Upper lobe of left lung (tissue), 4 donors: ENCODE data around the gene FUT4.

ENCODE experiments used
- EP300 ChIP-seq, 4 donors: sonication (generic); formaldehyde crosslinking; IDR thresholded peaks; one replicate each; pipeline ENCODE4 v1.5.1; 2017; ENCODE audit warnings: antibody characterized with exemption in 4 of 4, control low read depth in 2 of 4
- POLR2A ChIP-seq, 4 donors: fragments of 450-650 bp; IDR thresholded peaks; one replicate each; pipeline ENCODE4 v1.5.1; 2016 to 2017; ENCODE audit warnings: antibody characterized with exemption in 4 of 4, mild to moderate bottlenecking in 2 of 4

DNA sequence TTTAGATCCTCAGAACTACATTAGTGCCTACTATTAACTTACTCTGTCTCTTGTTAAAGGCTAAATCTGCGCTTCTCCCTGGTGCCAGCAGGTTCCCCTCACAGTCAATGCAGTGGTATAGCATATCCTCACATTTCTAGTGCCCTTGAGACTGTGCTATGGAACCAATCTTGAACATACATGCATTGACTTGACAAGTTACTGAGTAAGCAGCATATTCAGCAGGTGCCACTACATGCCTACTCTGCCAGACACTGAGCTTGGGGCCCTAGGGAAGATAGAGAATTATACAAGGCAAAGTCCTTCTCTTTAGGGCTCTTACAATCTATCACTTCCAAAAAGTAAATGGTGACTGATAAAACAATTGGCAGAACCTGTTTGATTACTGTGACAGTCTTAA, 3.2 kb downstream of the FUT4 start:
- TF ChIP-seq EP300 (IDR thresholded peaks at IDR 0.05) (no peak), POLR2A (IDR thresholded peaks at IDR 0.05) (no peak)
